GM12878 (cell line): Measurements from ENCODE around the gene LRCH3. TPM values are rescaled to one million over a fixed set of nuclear protein-coding genes. Genes with fewer than 3 reads are reported as not detected.
A peak's percentile ranks its signal among the peaks of the same experiment; 100 is the strongest.

Experiments used
- BCL11A ChIP-seq: IDR thresholded peaks from 2 replicates; pipeline ENCODE4 v1.6.1; 2011; ENCODE audit warnings: low read depth, low read length
- BHLHE40 ChIP-seq, 2 experiments: fragments of 450-650 bp in 1 of 2; IDR thresholded peaks; 2 replicates each; pipeline ENCODE4 v1.6.1; 2011 to 2017; ENCODE audit warnings: low read depth in 2 of 2, borderline replicate concordance in 1 of 2, improper control_type of control experiment in 1 of 2, low read length in 1 of 2, mild to moderate bottlenecking in 1 of 2
- CHD1 ChIP-seq: IDR thresholded peaks from 2 replicates; pipeline ENCODE4 v1.6.1; 2012; ENCODE audit warnings: low read depth, low read length, improper control_type of control experiment
- CREM ChIP-seq: IDR thresholded peaks from 2 replicates; pipeline ENCODE4 v1.6.1; 2014; ENCODE audit warnings: antibody characterized with exemption, low read depth
- ESRRA ChIP-seq: IDR thresholded peaks from 2 replicates; pipeline ENCODE4 v1.6.1; 2012; ENCODE audit warnings: mild to moderate bottlenecking, low read length, improper control_type of control experiment
- GATAD2B ChIP-seq: fragments of 450-650 bp; conservative IDR thresholded peaks from 2 replicates; pipeline ENCODE4 v1.6.1; 2017; ENCODE audit warnings: low read depth, mild to moderate bottlenecking, moderate library complexity
- HDAC2 ChIP-seq: fragments of 200-600 bp; sonication (generic); IDR thresholded peaks from 2 replicates; pipeline ENCODE4 v1.6.1; 2017
- SPI1 ChIP-seq: IDR thresholded peaks from 2 replicates; pipeline ENCODE4 v1.6.1; 2011; ENCODE audit warnings: low read depth, mild to moderate bottlenecking, low read length, moderate library complexity, borderline replicate concordance; ENCODE audit not compliant: insufficient read depth
- SREBF2 ChIP-seq: IDR thresholded peaks from 2 replicates; pipeline ENCODE4 v1.6.1; 2012; ENCODE audit warnings: mild to moderate bottlenecking, low read length
- SUPT20H ChIP-seq: IDR thresholded peaks from 2 replicates; pipeline ENCODE4 v1.6.1; 2011; ENCODE audit warnings: low read depth, mild to moderate bottlenecking, low read length, moderate library complexity, borderline replicate concordance; ENCODE audit not compliant: control insufficient read depth
- TBL1XR1 ChIP-seq: IDR thresholded peaks from 2 replicates; pipeline ENCODE4 v1.6.1; 2012; ENCODE audit warnings: low read depth, low read length, improper control_type of control experiment
- WRNIP1 ChIP-seq: IDR thresholded peaks from 2 replicates; pipeline ENCODE4 v1.6.1; 2011; ENCODE audit warnings: low read depth, low read length, improper control_type of control experiment, borderline replicate concordance
- polyA plus RNA-seq, 11 experiments: library from polyadenylated mRNA; depleted of rRNA in 4 of 11; unstranded in 6 of 11; stranded (reverse) in 5 of 11; fragments of >200 nt; fragmentation: Nextera tagmentation in 4 of 11; fragmentation: Illumina TruSeq in 1 of 11; extraction: Ambion mirVana in 4 of 11; extraction: Trizol in 1 of 11; gene quantifications; 1 replicate in 1 of 11; 2 replicates in 10 of 11; pipeline versions ENCODE4 v1.2.1 to v1.2.3, GENCODE V29; 2011 to 2016; ENCODE audit warnings: inconsistent platforms in 2 of 11, missing spikeins in 2 of 11, low read depth in 1 of 11
- total RNA-seq, 4 experiments: library from RNA; depleted of rRNA in 3 of 4; stranded (reverse); fragments of >200 nt in 3 of 4; fragmentation: Illumina TruSeq in 1 of 4; extraction: Trizol in 1 of 4; gene quantifications; 2 replicates each; pipeline versions ENCODE4 v1.2.1 to v1.2.3, GENCODE V29; 2013 to 2021
- TF ChIP-seq, protein P1 (sequence below): fragments of 150-350 bp; IDR thresholded peaks from 2 replicates; pipeline ENCODE4 v1.6.1; 2014; ENCODE audit warnings: mild to moderate bottlenecking, low read depth, low read length
- TF ChIP-seq, protein P2 (sequence below): IDR thresholded peaks from 2 replicates; pipeline ENCODE4 v1.6.1; 2012; ENCODE audit warnings: mild to moderate bottlenecking, low read depth, low read length
- TF ChIP-seq, protein P3 (sequence below): fragments of 450-650 bp; IDR thresholded peaks from 2 replicates; pipeline ENCODE4 v1.6.1; 2017; ENCODE audit warnings: borderline replicate concordance
- TF ChIP-seq, protein P4 (sequence below): fragments of 450-650 bp; IDR thresholded peaks from 2 replicates; pipeline ENCODE4 v1.6.1; 2016; ENCODE audit warnings: mild to moderate bottlenecking
- TF ChIP-seq, protein P5 (sequence below): IDR thresholded peaks from 2 replicates; pipeline ENCODE4 v1.6.1; 2011; ENCODE audit warnings: borderline replicate concordance, low read depth, mild to moderate bottlenecking, moderate library complexity, low read length; ENCODE audit not compliant: insufficient read depth, poor library complexity, severe bottlenecking
- TF ChIP-seq, protein P6 (sequence below): fragments of 450-650 bp; IDR thresholded peaks from 2 replicates; pipeline ENCODE4 v1.6.1; 2018; ENCODE audit warnings: borderline replicate concordance, mild to moderate bottlenecking; ENCODE audit not compliant: partially characterized antibody

LRCH3 gene
- total and polyA plus RNA-seq, 10 of the 15 experiments (the other 5 are each of a cell fraction or from before 2014, with no cell fraction given) = 3.9 to 136 (median 40.6) TPM

DNA sequence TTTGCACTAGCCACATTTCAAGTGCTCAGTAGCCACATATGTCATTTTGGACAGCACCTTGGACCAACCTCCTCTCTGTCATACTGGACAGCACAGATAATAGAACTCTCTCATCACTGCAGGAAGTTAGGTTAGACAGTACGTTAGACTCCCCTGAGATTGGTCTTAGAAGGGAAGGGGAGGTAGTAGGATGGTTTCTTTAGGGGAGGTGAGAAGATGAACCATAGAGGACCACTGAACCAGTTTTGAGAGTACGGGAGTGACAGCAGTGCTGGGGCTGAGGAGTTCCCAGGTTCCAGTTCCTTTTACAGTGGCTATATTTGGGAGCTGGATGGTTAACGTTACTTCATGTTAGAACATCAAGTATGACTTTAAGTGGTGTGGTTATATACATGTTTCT, 7.8 kb downstream of the LRCH3 start (continued):
- TF ChIP-seq, protein P1, sequence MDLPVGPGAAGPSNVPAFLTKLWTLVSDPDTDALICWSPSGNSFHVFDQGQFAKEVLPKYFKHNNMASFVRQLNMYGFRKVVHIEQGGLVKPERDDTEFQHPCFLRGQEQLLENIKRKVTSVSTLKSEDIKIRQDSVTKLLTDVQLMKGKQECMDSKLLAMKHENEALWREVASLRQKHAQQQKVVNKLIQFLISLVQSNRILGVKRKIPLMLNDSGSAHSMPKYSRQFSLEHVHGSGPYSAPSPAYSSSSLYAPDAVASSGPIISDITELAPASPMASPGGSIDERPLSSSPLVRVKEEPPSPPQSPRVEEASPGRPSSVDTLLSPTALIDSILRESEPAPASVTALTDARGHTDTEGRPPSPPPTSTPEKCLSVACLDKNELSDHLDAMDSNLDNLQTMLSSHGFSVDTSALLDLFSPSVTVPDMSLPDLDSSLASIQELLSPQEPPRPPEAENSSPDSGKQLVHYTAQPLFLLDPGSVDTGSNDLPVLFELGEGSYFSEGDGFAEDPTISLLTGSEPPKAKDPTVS = no peak
- TF ChIP-seq CHD1 (no peak), HDAC2 (no peak), TBL1XR1 (no peak), CREM (0 out of 2 replicates have a peak, but pooled peaks have one; percentile 36), BCL11A (0 out of 2 replicates have a peak, but pooled peaks have one; percentile 24), SPI1 (peak; percentile 83), ESRRA (no peak), SREBF2 (no peak), SUPT20H (no peak), GATAD2B (no peak), WRNIP1 (no peak), BHLHE40 (IDR thresholded peaks at IDR 0.05; ENCODE audit: borderline replicate concordance in 1 of 2, low read depth in 2 of 2, low read length in 1 of 2) (0 out of 4 replicates have a peak, but pooled peaks of 1 of the 2 experiments have one; percentile 19)
- TF ChIP-seq, protein P2, sequence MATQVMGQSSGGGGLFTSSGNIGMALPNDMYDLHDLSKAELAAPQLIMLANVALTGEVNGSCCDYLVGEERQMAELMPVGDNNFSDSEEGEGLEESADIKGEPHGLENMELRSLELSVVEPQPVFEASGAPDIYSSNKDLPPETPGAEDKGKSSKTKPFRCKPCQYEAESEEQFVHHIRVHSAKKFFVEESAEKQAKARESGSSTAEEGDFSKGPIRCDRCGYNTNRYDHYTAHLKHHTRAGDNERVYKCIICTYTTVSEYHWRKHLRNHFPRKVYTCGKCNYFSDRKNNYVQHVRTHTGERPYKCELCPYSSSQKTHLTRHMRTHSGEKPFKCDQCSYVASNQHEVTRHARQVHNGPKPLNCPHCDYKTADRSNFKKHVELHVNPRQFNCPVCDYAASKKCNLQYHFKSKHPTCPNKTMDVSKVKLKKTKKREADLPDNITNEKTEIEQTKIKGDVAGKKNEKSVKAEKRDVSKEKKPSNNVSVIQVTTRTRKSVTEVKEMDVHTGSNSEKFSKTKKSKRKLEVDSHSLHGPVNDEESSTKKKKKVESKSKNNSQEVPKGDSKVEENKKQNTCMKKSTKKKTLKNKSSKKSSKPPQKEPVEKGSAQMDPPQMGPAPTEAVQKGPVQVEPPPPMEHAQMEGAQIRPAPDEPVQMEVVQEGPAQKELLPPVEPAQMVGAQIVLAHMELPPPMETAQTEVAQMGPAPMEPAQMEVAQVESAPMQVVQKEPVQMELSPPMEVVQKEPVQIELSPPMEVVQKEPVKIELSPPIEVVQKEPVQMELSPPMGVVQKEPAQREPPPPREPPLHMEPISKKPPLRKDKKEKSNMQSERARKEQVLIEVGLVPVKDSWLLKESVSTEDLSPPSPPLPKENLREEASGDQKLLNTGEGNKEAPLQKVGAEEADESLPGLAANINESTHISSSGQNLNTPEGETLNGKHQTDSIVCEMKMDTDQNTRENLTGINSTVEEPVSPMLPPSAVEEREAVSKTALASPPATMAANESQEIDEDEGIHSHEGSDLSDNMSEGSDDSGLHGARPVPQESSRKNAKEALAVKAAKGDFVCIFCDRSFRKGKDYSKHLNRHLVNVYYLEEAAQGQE = peak; percentile 54; the same call in 1 of the 2 replicates
- TF ChIP-seq, protein P3, sequence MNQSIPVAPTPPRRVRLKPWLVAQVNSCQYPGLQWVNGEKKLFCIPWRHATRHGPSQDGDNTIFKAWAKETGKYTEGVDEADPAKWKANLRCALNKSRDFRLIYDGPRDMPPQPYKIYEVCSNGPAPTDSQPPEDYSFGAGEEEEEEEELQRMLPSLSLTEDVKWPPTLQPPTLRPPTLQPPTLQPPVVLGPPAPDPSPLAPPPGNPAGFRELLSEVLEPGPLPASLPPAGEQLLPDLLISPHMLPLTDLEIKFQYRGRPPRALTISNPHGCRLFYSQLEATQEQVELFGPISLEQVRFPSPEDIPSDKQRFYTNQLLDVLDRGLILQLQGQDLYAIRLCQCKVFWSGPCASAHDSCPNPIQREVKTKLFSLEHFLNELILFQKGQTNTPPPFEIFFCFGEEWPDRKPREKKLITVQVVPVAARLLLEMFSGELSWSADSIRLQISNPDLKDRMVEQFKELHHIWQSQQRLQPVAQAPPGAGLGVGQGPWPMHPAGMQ = no peak
- TF ChIP-seq, protein P4, sequence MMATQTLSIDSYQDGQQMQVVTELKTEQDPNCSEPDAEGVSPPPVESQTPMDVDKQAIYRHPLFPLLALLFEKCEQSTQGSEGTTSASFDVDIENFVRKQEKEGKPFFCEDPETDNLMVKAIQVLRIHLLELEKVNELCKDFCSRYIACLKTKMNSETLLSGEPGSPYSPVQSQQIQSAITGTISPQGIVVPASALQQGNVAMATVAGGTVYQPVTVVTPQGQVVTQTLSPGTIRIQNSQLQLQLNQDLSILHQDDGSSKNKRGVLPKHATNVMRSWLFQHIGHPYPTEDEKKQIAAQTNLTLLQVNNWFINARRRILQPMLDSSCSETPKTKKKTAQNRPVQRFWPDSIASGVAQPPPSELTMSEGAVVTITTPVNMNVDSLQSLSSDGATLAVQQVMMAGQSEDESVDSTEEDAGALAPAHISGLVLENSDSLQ = peak; percentile 72; the same call in 1 of the 2 replicates
- TF ChIP-seq, protein P5, sequence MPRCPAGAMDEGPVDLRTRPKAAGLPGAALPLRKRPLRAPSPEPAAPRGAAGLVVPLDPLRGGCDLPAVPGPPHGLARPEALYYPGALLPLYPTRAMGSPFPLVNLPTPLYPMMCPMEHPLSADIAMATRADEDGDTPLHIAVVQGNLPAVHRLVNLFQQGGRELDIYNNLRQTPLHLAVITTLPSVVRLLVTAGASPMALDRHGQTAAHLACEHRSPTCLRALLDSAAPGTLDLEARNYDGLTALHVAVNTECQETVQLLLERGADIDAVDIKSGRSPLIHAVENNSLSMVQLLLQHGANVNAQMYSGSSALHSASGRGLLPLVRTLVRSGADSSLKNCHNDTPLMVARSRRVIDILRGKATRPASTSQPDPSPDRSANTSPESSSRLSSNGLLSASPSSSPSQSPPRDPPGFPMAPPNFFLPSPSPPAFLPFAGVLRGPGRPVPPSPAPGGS = peak; percentile 54
- TF ChIP-seq, protein P6, sequence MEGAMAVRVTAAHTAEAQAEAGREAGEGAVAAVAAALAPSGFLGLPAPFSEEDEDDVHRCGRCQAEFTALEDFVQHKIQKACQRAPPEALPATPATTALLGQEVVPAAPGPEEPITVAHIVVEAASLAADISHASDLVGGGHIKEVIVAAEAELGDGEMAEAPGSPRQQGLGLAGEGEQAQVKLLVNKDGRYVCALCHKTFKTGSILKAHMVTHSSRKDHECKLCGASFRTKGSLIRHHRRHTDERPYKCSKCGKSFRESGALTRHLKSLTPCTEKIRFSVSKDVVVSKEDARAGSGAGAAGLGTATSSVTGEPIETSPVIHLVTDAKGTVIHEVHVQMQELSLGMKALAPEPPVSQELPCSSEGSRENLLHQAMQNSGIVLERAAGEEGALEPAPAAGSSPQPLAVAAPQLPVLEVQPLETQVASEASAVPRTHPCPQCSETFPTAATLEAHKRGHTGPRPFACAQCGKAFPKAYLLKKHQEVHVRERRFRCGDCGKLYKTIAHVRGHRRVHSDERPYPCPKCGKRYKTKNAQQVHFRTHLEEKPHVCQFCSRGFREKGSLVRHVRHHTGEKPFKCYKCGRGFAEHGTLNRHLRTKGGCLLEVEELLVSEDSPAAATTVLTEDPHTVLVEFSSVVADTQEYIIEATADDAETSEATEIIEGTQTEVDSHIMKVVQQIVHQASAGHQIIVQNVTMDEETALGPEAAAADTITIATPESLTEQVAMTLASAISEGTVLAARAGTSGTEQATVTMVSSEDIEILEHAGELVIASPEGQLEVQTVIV = no peak
